ENCODE data around the gene UNCX.

GRCh38 chr7:1241603-1242255 lies 9.1 kb downstream of the UNCX start:
- TF ChIP-seq CTCF (conservative IDR thresholded peaks at IDR 0.05; ENCODE audit: low read depth in 2 of 2) (no peak), EZH2phosphoT487 (IDR thresholded peaks at IDR 0.05; ENCODE audit: unreplicated experiment) (peak; percentile 82), CREB1 (CRISPR knock-in tag; IDR thresholded peaks at IDR 0.05; ENCODE audit: low read depth) (no peak), ZNF331 (CRISPR knock-in tag; IDR thresholded peaks at IDR 0.05; ENCODE audit: low read depth) (no peak), EZH2 (IDR thresholded peaks at IDR 0.05; ENCODE audit: low read depth, unreplicated experiment) (peak; percentile 100), ZNF114 (CRISPR knock-in tag; IDR thresholded peaks at IDR 0.05) (no peak), NANOG (IDR thresholded peaks at IDR 0.05; ENCODE audit: borderline replicate concordance) (no peak), POLR2AphosphoS5 (IDR thresholded peaks at IDR 0.05; ENCODE audit: low read depth) (no peak), REST (IDR thresholded peaks at IDR 0.05; ENCODE audit: unreplicated experiment) (no peak), JUNB (IDR thresholded peaks at IDR 0.05; ENCODE audit: unreplicated experiment) (no peak), ETS1 (IDR thresholded peaks at IDR 0.05) (no peak), STAT1 (IDR thresholded peaks at IDR 0.05; ENCODE audit: unreplicated experiment) (no peak)
